GM12878 (cell line): ENCODE measurements around the gene CFAP97D2. TPM values are rescaled to one million over a fixed set of nuclear protein-coding genes. Genes with fewer than 3 reads are reported as not detected.
"Not testable (repeated sequence)": the region's sequence is repeated elsewhere in the genome, so short reads cannot be mapped to it uniquely, and the experiment has no call there.

Source experiments
- ATAC-seq: fragments of 200-7000 bp; cut with Tn5 transposase; 3 replicates; pipeline ENCODE4 v1.9.1; 2020; ENCODE audit warnings: mild to moderate bottlenecking, moderate library complexity
- BruUV-seq: library from RNA; stranded (reverse); fragments of 400-500 nt; replicated peaks from 2 replicates; lab custom pipeline; 2021; lab: Mats Ljungman, UMichigan
- CTCF ChIA-PET: fragments of 300-600 bp; sonication (Branson Sonifier 250); formaldehyde crosslinking; extraction: SDS; loops from one replicate; lab custom pipeline; 2021; ENCODE audit warnings: inconsistent platforms; lab: Yijun Ruan, JAX
- POLR2A ChIA-PET: fragments of 350-600 bp; formaldehyde crosslinking; extraction: SDS; loops from one replicate; lab custom pipeline; 2021; ENCODE audit warnings: inconsistent platforms; lab: Charles Lee
- RAD21 ChIA-PET: fragments of 300-600 bp; sonication (Branson Sonifier 250); formaldehyde crosslinking; loops from one replicate; lab custom pipeline; 2023; ENCODE audit warnings: antibody characterized with exemption; ENCODE audit not compliant: unreplicated experiment; lab: Charles Lee
- SMC1A ChIA-PET: fragments of 300-600 bp; sonication (Branson Sonifier 250); formaldehyde crosslinking; loops from one replicate; lab custom pipeline; 2023; ENCODE audit not compliant: unreplicated experiment, uncharacterized antibody; lab: Charles Lee
- DNase-seq: peaks from one replicate; pipeline ENCODE4 v3.0.0-alpha.2; 2011; ENCODE audit warnings: low read depth, low spot score
- FAIRE-seq: peaks from 3 replicates; lab custom pipeline; 2011; peaks lifted over from hg19 to GRCh38; lab: Jason Lieb, UNC
- H2AFZ ChIP-seq: 2 replicates; pipeline ENCODE4 v1.6.0; 2011; ENCODE audit warnings: low read depth, low read length, control low read depth; ENCODE audit not compliant: control insufficient read depth
- H3K27ac ChIP-seq: 2 replicates; pipeline ENCODE4 v1.5.1; 2011; ENCODE audit warnings: control low read depth; ENCODE audit not compliant: control insufficient read depth, insufficient read depth
- H3K27me3 ChIP-seq, 2 experiments: replicated peaks in 1 of 2; 2 replicates each; pipeline versions ENCODE4 v1.6.0 to v1.6.1; 2011; ENCODE audit warnings: low read length in 1 of 2; ENCODE audit not compliant: control insufficient read depth in 2 of 2, insufficient read depth in 2 of 2
- H3K36me3 ChIP-seq, 2 experiments: 2 replicates each; pipeline ENCODE4 v1.5.1; 2011; ENCODE audit warnings: low read length in 1 of 2; ENCODE audit not compliant: control insufficient read depth in 2 of 2, insufficient read depth in 2 of 2
- H3K4me1 ChIP-seq: 2 replicates; pipeline ENCODE4 v1.6.1; 2011; ENCODE audit warnings: mild to moderate bottlenecking, low read length, moderate library complexity, mixed read lengths; ENCODE audit not compliant: control insufficient read depth, insufficient read depth
- H3K4me2 ChIP-seq: 2 replicates; pipeline ENCODE4 v1.6.0; 2011; ENCODE audit warnings: control low read depth; ENCODE audit not compliant: control insufficient read depth, insufficient read depth
- H3K4me3 ChIP-seq: fragments of 200-600 bp; sonication (generic); 2 replicates; pipeline ENCODE4 v1.5.1; 2016
- H3K79me2 ChIP-seq: 2 replicates; pipeline ENCODE4 v1.6.0; 2011; ENCODE audit warnings: low read length; ENCODE audit not compliant: control insufficient read depth, insufficient read depth
- H3K9ac ChIP-seq: 2 replicates; pipeline ENCODE4 v1.8.0; 2011; ENCODE audit warnings: low read length, control low read depth, mixed read lengths; ENCODE audit not compliant: control insufficient read depth, insufficient read depth
- H3K9me3 ChIP-seq: replicated peaks from 3 replicates; pipeline ENCODE4 v1.5.1; 2011; ENCODE audit warnings: mild to moderate bottlenecking, low read length; ENCODE audit not compliant: control insufficient read depth, insufficient read depth
- H4K20me1 ChIP-seq: 2 replicates; pipeline ENCODE4 v1.6.0; 2011; ENCODE audit not compliant: control insufficient read depth, insufficient read depth
- IKZF1 ChIP-seq: fragments of 450-650 bp; conservative IDR thresholded peaks from 2 replicates; pipeline ENCODE4 v1.6.1; 2017; ENCODE audit warnings: antibody characterized with exemption, mild to moderate bottlenecking
- IKZF2 ChIP-seq, 2 experiments: fragments of 450-650 bp; IDR thresholded peaks; 2 replicates each; pipeline ENCODE4 v1.6.1; 2017; ENCODE audit warnings: mild to moderate bottlenecking in 2 of 2, moderate library complexity in 2 of 2
- MTA2 ChIP-seq: fragments of 450-650 bp; IDR thresholded peaks from 2 replicates; pipeline ENCODE4 v1.6.1; 2016; ENCODE audit warnings: low read depth, mild to moderate bottlenecking, moderate library complexity
- POLR2A ChIP-seq: IDR thresholded peaks from 2 replicates; pipeline ENCODE4 v1.6.1; 2011; ENCODE audit warnings: low read depth, mild to moderate bottlenecking, low read length
- WGBS: methylation state at CpG from one replicate; pipeline ENCODE4 v1.1.6; 2016; ENCODE audit warnings: low lambda C conversion rate; ENCODE audit not compliant: insufficient replicate concordance, insufficient coverage; ENCODE audit errors: missing lambda C conversion rate; 5-methylcytosine and 5-hydroxymethylcytosine counted together
- in situ Hi-C: fragments of 300-500 bp; cut with MboI; formaldehyde crosslinking; loops from 9 replicates; pipeline ENCODE4 v1.14.3; 2018; ENCODE audit warnings: mixed read lengths
- intact Hi-C: fragments of 100-400 bp; cut with micrococcal nuclease; formaldehyde crosslinking; loops from one replicate; pipeline ENCODE4 v1.14.2; 2022; ENCODE audit not compliant: unreplicated experiment
- polyA plus RNA-seq, 11 experiments: library from polyadenylated mRNA; depleted of rRNA in 4 of 11; unstranded in 6 of 11; stranded (reverse) in 5 of 11; fragments of >200 nt; fragmentation: Nextera tagmentation in 4 of 11; fragmentation: Illumina TruSeq in 1 of 11; extraction: Ambion mirVana in 4 of 11; extraction: Trizol in 1 of 11; gene quantifications; 1 replicate in 1 of 11; 2 replicates in 10 of 11; pipeline versions ENCODE4 v1.2.1 to v1.2.3, GENCODE V29; 2011 to 2016; ENCODE audit warnings: inconsistent platforms in 2 of 11, missing spikeins in 2 of 11, low read depth in 1 of 11
- total RNA-seq, 4 experiments: library from RNA; depleted of rRNA in 3 of 4; stranded (reverse); fragments of >200 nt in 3 of 4; fragmentation: Illumina TruSeq in 1 of 4; extraction: Trizol in 1 of 4; gene quantifications; 2 replicates each; pipeline versions ENCODE4 v1.2.1 to v1.2.3, GENCODE V29; 2013 to 2021

Gene CFAP97D2
- total and polyA plus RNA-seq, 10 of the 15 experiments (the other 5 are each of a cell fraction or from before 2014, with no cell fraction given): not detected

- not testable (repeated sequence) for H3K27ac ChIP-seq
- H3K4me2 ChIP-seq: peak overlapping the region; percentile 66
Observed at GRCh38 chr13:114148886-114149285, 30.2 kb upstream of the CFAP97D2 start.

GRCh38 chr13:114149774-114150740, 29.0 kb upstream of the CFAP97D2 start:
- DNase-seq (no peak), ATAC-seq (no peak)
- intact Hi-C loops: loop anchor here (10.0 kb wide), 1 partner anchor 335 kb away; no protein-coding TSS in a partner anchor
- Histone ChIP-seq H4K20me1 (no peaks in the 10 kb centered on the region), H3K9me3 (no peaks in the 10 kb centered on the region), H3K36me3 (no peaks in the 10 kb centered on the region), H3K27ac (no peak overlapping the region), H3K9ac (no peak overlapping the region), H3K4me3 (no peak overlapping the region), H3K4me2 (no peak overlapping the region), H3K4me1 (peaks cover 27% of the 10 kb centered on the region)
- CTCF ChIA-PET: no interaction called here
- in situ Hi-C loops: no loop called here
- WGBS: 57% methylated on average over 12 of the region's 12 CpGs
- SMC1A ChIA-PET: interaction anchor here (0.5 to 2.7 kb wide), 3 partner anchors 73 to 136 kb away, joined by 3 to 8 read pairs (median 3); no protein-coding TSS in a partner anchor
- POLR2A ChIA-PET: no interaction called here
- BruUV-seq: no TSS peak
- RAD21 ChIA-PET: no interaction called here
- TF ChIP-seq MTA2: 0 out of 2 replicates have a peak, but pooled peaks have one; percentile 12
- TF ChIP-seq POLR2A: no peak
- TF ChIP-seq IKZF1: peak; percentile 44; the same call in 1 of the 2 replicates
- TF ChIP-seq IKZF2 (IDR thresholded peaks at IDR 0.05): peak; percentile 55 to 57; a peak in 2 of 4 replicates
- TF ChIP-seq, all 136 proteins: peak for 3
- peaks cover 0 to 3% of the 10 kb centered on the region in 2 experiments; a peak in 1 of 4 replicates for H3K27me3 ChIP-seq
- no peak overlapping the region for H2AFZ ChIP-seq
- FAIRE-seq: no peak
- H3K79me2 ChIP-seq: no peaks in the 10 kb centered on the region

More at GRCh38 chr13:114148886-114149285, 30.2 kb upstream of the CFAP97D2 start:
- intact Hi-C loops: loop anchor here (10.0 kb wide), 1 partner anchor 334 kb away; no protein-coding TSS in a partner anchor
- ChIA-PET RAD21 (interaction anchor here (1.1 to 1.5 kb wide), 3 partner anchors 18 to 78 kb away, joined by 3 to 7 read pairs (median 4); no protein-coding TSS in a partner anchor), CTCF (interaction anchor here (0.7 to 1.4 kb wide), 2 partner anchors 30 to 112 kb away, joined by 3 read pairs; no protein-coding TSS in a partner anchor), POLR2A (interaction anchor here (0.5 kb wide), 1 partner anchor 105 kb away, joined by 3 read pairs; no protein-coding TSS in a partner anchor), SMC1A (interaction anchor here (1.4 kb wide), 1 partner anchor 12 kb away, joined by 6 read pairs; no protein-coding TSS in a partner anchor)
- in situ Hi-C loops, H3K36me3 ChIP-seq, BruUV-seq, FAIRE-seq, DNase-seq, H3K9me3 ChIP-seq, H3K27me3 ChIP-seq, ATAC-seq, H3K4me3 ChIP-seq, H4K20me1 ChIP-seq, H3K79me2 ChIP-seq, H2AFZ ChIP-seq, H3K9ac ChIP-seq: not testable (repeated sequence)
- peaks cover 32% of the 10 kb centered on the region for H3K4me1 ChIP-seq
- WGBS: 77% methylated on average over 17 of the region's 19 CpGs
